HG03520 (cell line): Measurements from ENCODE around the gene PRX.
"Not testable (repeated sequence)": the region's sequence is repeated elsewhere in the genome, so short reads cannot be mapped to it uniquely, and the experiment has no call there.

Experiments
- ATAC-seq: cut with Tn5 transposase; IDR thresholded peaks from one replicate; pipeline ENCODE4 v1.9.1; 2021; ENCODE audit warnings: mild to moderate bottlenecking, moderate library complexity; ENCODE audit not compliant: unreplicated experiment

PRX gene

DNA sequence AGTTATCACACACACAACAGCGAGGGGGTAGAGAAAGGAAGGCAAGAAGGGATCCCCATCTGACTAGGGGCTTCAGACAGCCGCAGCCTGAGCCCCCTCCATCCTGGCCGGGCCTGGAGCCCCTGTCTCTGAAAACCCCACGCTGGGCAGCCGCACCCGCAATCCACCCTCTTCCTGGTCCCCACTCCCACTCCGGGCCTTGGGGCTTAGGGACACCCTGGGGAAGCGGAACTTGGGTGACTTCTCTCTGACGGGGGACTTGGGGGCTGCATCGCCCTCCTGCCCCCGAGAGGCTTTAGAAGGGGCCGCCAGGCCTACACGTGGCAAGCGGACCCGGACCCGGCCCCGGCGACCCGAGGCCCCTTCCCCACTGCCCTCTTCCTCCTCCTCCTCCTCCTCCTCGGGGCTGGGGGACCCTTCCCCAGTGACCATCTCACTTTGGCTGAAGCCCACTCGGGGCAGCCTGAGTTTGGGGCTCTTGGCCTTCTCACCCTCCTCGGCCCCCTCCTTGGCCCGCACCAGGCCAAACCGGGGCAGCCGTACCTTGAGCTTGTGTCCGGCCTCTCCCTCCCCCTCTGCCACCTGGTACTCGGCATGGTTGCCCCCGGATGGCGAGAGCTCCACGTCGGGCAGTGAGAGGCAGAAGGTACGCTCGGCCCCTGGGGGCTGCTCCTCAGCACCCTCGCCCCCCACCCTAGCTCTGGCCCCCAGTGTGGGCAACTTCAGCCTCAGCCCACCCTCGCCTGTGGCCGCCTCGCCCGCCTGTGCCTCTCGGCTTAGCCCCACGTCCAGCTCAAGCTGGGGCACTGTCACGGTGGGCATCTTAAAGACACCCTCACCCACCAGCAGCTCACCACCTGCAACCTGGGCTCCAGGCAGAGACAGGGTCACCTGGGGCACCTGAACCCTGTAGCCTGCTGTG is 19.0 kb downstream of the PRX start:
- no peak for ATAC-seq

DNA sequence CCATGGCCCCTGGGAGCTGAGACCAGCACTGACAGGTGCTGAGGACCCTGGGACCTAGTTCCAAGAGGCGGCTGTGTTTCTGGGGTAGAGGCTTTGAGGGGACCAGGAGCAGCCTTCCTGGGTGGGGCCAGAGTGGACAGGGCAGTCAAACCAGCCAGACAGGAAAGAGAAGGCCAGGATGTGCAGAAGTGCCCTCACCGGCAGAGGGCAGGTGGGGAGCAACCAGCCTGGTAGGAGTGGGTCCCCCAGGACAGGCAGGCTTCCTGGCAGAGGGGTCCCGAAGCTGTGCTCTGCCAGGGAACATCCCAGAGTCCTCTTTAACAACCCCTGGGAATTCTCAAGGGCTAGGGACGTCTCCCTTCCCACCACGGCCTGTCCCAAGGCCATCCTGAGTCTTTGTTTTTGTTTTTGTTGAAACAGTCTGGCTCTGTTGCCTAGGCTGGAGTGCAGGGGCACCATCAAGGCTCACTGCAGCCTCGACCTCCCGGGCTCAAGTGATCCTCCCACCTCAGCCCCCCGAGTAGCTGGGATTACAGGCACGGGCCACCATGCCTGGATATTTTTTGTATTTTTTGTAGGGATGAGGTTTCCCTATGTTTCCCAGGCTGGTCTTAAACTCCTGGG is 20.2 kb downstream of the PRX start:
- no peak for ATAC-seq

- ATAC-seq: no peak
These were observed 21.1 kb downstream of the PRX start for GRCh38 chr19:40392123-40392522.

DNA sequence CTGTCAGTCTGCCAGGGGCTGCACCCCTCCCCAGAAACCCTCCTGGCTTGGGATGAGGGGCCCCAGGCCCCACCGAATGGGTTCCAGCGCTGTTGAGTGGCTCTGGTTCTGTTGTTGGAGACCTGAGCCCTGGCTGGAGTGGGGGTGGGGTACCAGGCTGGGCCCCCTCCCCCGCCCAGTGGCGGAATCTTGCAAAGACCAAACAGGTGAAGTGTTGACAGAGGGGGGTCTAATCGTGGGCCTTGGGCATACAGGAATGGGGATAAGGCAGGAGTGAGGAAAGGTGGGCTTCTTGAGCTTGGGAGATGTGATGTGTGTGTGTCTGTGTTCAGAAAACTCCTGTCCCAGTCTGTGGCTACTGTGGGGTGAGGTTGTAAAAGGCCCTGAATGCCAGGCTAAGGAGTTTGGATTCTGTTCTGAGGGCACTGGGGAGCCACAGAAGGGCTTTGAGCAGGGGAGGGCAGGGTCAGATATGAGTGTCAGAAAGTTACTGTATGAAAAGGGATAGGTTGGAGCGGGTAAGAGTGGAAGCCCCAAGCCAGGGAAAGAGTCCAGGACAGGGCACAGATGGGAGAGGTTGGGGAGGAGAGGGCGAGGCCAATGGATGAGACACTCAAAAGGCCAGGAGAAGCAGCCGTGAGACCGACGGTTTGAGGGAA is 23.0 kb downstream of the PRX start, which contains the start of gene HIPK4:
Gene HIPK4, minus strand, starts transcription at position 98 of the 659 bp plus-strand sequence. CDS start 279 bp downstream, outside the sequence.
- no peak for ATAC-seq

DNA sequence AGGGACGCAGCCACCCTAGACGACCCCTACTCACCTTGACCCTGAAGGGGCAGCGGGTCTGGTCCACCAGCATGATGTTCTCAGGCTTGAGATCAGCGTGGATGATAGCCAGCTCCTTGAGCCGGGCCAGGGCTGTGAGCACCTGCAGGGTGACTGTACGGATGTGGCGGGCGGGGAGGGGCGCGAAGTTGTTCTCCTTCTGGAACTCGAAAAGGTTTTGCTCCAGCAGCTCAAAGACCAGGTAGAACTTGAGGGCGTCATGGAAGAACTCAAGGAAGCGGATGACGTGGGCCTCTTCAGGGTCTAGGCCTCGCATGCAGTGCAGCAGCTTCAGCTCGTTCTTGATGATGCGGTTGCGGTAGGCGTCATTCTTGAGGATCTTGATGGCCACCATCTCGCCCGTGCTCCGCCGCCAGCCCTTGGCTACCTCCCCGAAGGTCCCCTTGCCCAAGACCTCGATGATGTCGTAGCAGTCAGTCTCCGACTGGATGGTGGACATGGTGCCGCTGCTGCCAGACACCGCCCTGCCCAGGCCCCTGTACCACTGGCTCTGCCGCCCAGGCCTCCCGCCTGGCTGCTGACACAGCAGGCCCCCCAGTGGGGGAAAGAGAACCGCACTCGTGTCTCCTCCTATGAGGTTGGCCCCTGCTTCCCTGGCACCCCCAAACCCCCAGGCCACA is 23.6 kb downstream of the PRX start:
- ATAC-seq: no peak

DNA sequence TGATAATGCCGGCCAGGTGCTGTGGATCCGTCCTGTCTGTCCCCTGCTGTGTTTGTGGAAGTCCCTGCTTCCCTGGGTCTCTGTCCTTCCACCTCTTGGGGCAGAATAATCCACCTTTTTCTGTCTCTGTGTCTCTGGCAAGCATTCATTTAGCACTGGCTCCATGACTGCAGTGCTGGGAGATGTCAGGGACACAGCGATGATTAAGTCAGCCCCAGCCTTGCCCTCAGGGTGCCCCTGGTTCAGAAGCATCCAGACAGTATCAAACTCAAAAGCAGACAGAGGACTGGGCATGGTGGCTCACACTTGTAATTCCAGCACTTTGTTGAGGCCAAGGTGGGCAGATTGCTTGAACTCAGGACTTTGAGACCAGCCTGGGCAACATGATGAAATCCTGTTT is 24.7 kb downstream of the PRX start:
- ATAC-seq: no peak

GRCh38 chr19:40387155-40387554 is 26.0 kb downstream of the PRX start:
- no peak for ATAC-seq

- ATAC-seq: no peak
These were observed 29.4 kb downstream of the PRX start for GRCh38 chr19:40383668-40384248.

DNA sequence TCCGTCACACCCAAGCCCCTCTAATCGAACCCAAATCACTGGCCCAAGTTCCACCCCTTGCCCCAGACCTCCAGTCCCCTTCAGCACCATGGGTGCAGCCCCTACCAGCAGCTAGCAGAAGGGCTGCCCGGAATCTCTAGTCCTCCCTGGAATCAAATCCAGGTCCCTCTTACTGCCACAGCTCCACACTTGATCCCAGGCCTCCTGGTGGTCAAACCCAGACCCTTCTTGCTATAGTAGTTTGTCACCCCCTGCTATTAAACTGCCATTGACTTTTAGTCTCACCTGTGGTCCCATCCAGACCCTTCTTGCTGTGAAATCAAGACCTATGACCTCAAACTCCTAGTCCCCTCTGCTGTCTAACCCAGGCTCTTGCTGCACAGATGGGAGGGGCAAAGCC is 31.9 kb downstream of the PRX start:
- no peak for ATAC-seq

- no peak for ATAC-seq
These were observed 32.8 kb downstream of the PRX start for GRCh38 chr19:40380199-40381037.

- no peak for ATAC-seq
These were observed 33.6 kb downstream of the PRX start for GRCh38 chr19:40379446-40380198.

GRCh38 chr19:40378509-40378908 is 34.7 kb downstream of the PRX start:
- no peak for ATAC-seq

- no peak for ATAC-seq
These were observed 35.2 kb downstream of the PRX start for GRCh38 chr19:40377876-40378385.

- ATAC-seq: no peak
These were observed 36.8 kb downstream of the PRX start for GRCh38 chr19:40376286-40376862.

GRCh38 chr19:40374084-40374483 is 39.1 kb downstream of the PRX start:
- no peak for ATAC-seq

DNA sequence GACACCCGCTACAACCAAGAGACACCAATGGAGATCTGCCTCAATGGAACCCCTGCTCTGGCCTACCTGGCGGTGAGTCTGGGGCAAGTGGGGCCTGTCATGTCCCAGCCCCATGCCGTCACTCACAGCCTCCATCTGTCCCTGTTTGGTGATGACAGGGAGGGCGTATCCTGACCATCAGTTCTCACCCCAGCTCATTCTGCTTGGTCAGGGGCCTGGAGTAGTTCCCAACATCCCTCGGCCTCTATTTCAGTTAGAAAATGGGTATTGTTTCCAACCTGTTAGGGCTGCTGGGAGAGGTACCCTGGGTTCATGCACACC is 41.4 kb downstream of the PRX start:
- ATAC-seq: no peak

DNA sequence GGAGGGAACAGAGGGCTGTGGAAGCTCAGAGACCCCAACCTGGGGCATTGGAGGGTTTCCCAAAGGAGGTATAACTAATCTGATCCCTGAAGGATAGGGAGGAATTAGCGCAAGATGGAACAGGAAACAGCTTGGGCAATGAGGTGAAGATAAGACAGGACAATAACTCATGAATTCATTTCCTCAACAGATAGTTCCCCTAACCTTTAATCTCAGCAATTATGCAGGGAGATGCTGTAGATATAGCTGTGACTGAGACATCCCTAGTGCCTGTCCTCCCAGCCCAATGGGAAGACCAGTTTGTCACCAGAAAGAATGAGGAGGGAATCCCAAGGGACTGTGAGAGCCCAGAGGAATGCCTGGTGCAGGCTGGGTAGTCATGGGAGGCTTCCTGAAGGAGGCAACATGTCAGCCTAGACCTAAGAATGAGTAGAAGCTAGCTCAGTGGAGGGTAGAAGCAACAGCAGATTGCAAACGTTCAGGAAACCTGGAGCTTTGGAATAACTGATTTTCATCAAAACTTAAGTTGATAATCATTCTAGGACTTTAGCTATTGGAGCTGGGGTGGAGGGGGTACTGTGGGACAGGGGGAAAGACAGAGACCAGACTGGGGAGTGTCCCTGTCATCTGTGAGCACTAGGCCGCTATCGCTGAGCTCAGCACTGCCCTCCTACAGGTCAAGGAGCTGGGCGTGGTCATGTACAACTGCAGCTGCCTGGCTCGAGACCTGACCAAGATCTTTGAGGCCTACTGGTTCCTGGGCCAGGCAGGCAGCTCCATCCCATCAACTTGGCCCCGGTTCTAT is 42.0 kb downstream of the PRX start:
- no peak for ATAC-seq

DNA sequence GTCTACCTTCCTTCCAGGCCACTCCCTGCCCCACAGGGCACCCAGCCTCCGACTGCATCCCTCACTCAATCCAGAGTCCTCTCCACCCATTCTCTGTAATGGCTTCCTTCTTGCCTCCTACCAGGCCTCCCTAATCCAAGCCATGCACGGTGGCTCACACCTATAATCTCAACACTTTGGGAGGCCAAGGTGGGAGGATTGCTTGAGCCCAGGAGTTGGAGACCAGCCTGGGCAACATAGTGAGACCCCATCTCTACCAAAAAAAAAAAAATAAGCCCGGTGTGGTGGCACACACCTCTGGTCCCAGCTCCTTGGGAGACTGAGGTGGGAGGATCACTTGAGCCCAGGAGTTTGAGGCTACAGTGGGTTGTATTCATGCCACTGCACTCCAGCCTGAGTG is 42.9 kb downstream of the PRX start:
- not testable (repeated sequence) for ATAC-seq
